ENCODE measurements around the gene GFM2. TPM values are rescaled to one million over a fixed set of nuclear protein-coding genes. Genes with fewer than 3 reads are reported as not detected.
A peak's percentile ranks its signal among the peaks of the same experiment; 100 is the strongest.
"Not testable (repeated sequence)": the region's sequence is repeated elsewhere in the genome, so short reads cannot be mapped to it uniquely, and the experiment has no call there.

Gene GFM2
- total RNA-seq, 2 experiments from 2014 or later = 24.0 to 26.2 TPM

- Mint-ChIP-seq H3K4me3 (peak within 1 kb of the TSS; percentile 90), H3K4me1 (peaks cover 24% of the 10 kb centered on the region), H3K27ac (peak within 1 kb of the TSS; percentile 82), H3K36me3 (peaks cover 8% of the 10 kb centered on the region), H3K27me3 (peaks cover 16% of the 10 kb centered on the region), H3K9me3 (no peaks in the 10 kb centered on the region)
- POLR2A ChIA-PET = interaction anchor here (0.8 to 1.2 kb wide), 2 partner anchors 45 to 82 kb away, joined by 3 to 4 read pairs; partner anchors contain the start of genes ENC1, GFM2 and NSA2
- peak; percentile 88 for DNase-seq
- ATAC-seq (ENCODE audit: low read depth) = peak; percentile 95
Observed at GRCh38 chr5:74684900-74685851, 81.7 kb downstream of the GFM2 start, which contains the start of gene HEXB. HEXB (plus strand) TSS chr5:74685233; CDS start chr5:74685261, 28 bp downstream.

- ATAC-seq (ENCODE audit: low read depth) = no peak
- POLR2A ChIA-PET = no interaction called here
- DNase-seq = no peak
- Mint-ChIP-seq H3K4me3 (no peak overlapping the region), H3K27me3 (peaks cover 29% of the 10 kb centered on the region), H3K36me3 (no peaks in the 10 kb centered on the region), H3K4me1 (peaks cover 7% of the 10 kb centered on the region), H3K9me3 (no peaks in the 10 kb centered on the region), H3K27ac (no peak overlapping the region)
Observed at GRCh38 chr5:74679966-74680365, 87.0 kb downstream of the GFM2 start.

GRCh38 chr5:74679300-74679699, 87.6 kb downstream of the GFM2 start:
- H3K27ac Mint-ChIP-seq; DNase-seq; ATAC-seq (ENCODE audit: low read depth); H3K36me3 Mint-ChIP-seq; H3K4me3 Mint-ChIP-seq; H3K4me1 Mint-ChIP-seq; H3K9me3 Mint-ChIP-seq; POLR2A ChIA-PET: not testable (repeated sequence)
- peaks cover 29% of the 10 kb centered on the region for H3K27me3 Mint-ChIP-seq

GRCh38 chr5:74678123-74678522, 88.8 kb downstream of the GFM2 start:
- DNase-seq; H3K9me3 Mint-ChIP-seq; ATAC-seq (ENCODE audit: low read depth); H3K36me3 Mint-ChIP-seq; H3K4me1 Mint-ChIP-seq; H3K4me3 Mint-ChIP-seq; H3K27ac Mint-ChIP-seq; POLR2A ChIA-PET: not testable (repeated sequence)
- H3K27me3 Mint-ChIP-seq = peaks cover 24% of the 10 kb centered on the region

GRCh38 chr5:74676466-74676865, 90.5 kb downstream of the GFM2 start:
- H3K27ac Mint-ChIP-seq; H3K4me3 Mint-ChIP-seq; H3K9me3 Mint-ChIP-seq; DNase-seq; POLR2A ChIA-PET; ATAC-seq (ENCODE audit: low read depth); H3K36me3 Mint-ChIP-seq; H3K4me1 Mint-ChIP-seq: not testable (repeated sequence)
- peaks cover 18% of the 10 kb centered on the region for H3K27me3 Mint-ChIP-seq

GRCh38 chr5:74673011-74673790, 93.7 kb downstream of the GFM2 start:
- H3K4me3 Mint-ChIP-seq = no peak overlapping the region
- no peaks in the 10 kb centered on the region for H3K4me1 Mint-ChIP-seq
- H3K27me3 Mint-ChIP-seq = peaks cover 9% of the 10 kb centered on the region
- H3K27ac Mint-ChIP-seq = no peak overlapping the region
- DNase-seq (no peak), ATAC-seq (ENCODE audit: low read depth) (no peak)
- no peaks in the 10 kb centered on the region for H3K36me3 Mint-ChIP-seq
- no peaks in the 10 kb centered on the region for H3K9me3 Mint-ChIP-seq
- POLR2A ChIA-PET = no interaction called here

- Mint-ChIP-seq H3K4me3 (no peak overlapping the region), H3K4me1 (no peaks in the 10 kb centered on the region), H3K27ac (no peak overlapping the region), H3K27me3 (peaks cover 13% of the 10 kb centered on the region), H3K36me3 (no peaks in the 10 kb centered on the region), H3K9me3 (no peaks in the 10 kb centered on the region)
- POLR2A ChIA-PET = no interaction called here
- no peak for ATAC-seq (ENCODE audit: low read depth)
- no peak for DNase-seq
Observed at GRCh38 chr5:74672215-74672877, 94.6 kb downstream of the GFM2 start.

Other genes starting within 250 kb of the GFM2 start
- under 1 TPM; 0.78 to 0.96 TPM for gene ENC1, start 126.4 kb downstream of the GFM2 start, total RNA-seq
- gene HEXB, start 81.9 kb downstream of the GFM2 start, total RNA-seq = 10 to 100 TPM; 68.5 to 70.6 TPM
- 100 to 1,000 TPM; 124 to 126 TPM for gene NSA2, start 132 bp upstream of the GFM2 start, total RNA-seq
- gene FAM169A, start 99.3 kb upstream of the GFM2 start, total RNA-seq = 10 to 100 TPM; 10.2 to 11.6 TPM